HT1080 (cell line): ENCODE measurements around the gene DAPK3. TPM values are rescaled to one million over a fixed set of nuclear protein-coding genes. Genes with fewer than 3 reads are reported as not detected.
A peak's percentile ranks its signal among the peaks of the same experiment; 100 is the strongest.
"Not testable (repeated sequence)": the region's sequence is repeated elsewhere in the genome, so short reads cannot be mapped to it uniquely, and the experiment has no call there.

Experiments
- DNase-seq: peaks from one replicate; pipeline ENCODE4 v3.0.0-alpha.2; 2015; ENCODE audit warnings: low read depth
- total RNA-seq: library from RNA; depleted of rRNA; stranded (reverse); fragments of >200 nt; shearing (Covaris generic); gene quantifications from 2 replicates; pipeline ENCODE4 v1.2.3, GENCODE V29; 2014

Gene DAPK3
- total RNA-seq, 1 experiment from 2014 or later, result 54.7 TPM

- DNase-seq, result no peak
Observed at GRCh38 chr19:3980353-3981251, 9.7 kb upstream of the DAPK3 start.

GRCh38 chr19:3979674-3980352 lies 8.9 kb upstream of the DAPK3 start:
- DNase-seq, result no peak

GRCh38 chr19:3979289-3979673 lies 8.4 kb upstream of the DAPK3 start:
- no peak for DNase-seq

GRCh38 chr19:3978145-3978544 lies 7.2 kb upstream of the DAPK3 start:
- DNase-seq, result no peak

- DNase-seq, result no peak
Observed at GRCh38 chr19:3977242-3978143, 6.6 kb upstream of the DAPK3 start.

GRCh38 chr19:3976495-3977241 lies 5.8 kb upstream of the DAPK3 start:
- DNase-seq, result no peak

- no peak for DNase-seq
Observed at GRCh38 chr19:3975637-3976087, 4.8 kb upstream of the DAPK3 start.

GRCh38 chr19:3975144-3975543 lies 4.2 kb upstream of the DAPK3 start:
- DNase-seq, result no peak

GRCh38 chr19:3970313-3970807 lies 539 bp downstream of the DAPK3 start:
- no peak for DNase-seq

GRCh38 chr19:3969435-3970312 lies 1.2 kb downstream of the DAPK3 start:
- peak; percentile 87 for DNase-seq

GRCh38 chr19:3968556-3969434 lies 2.1 kb downstream of the DAPK3 start:
- DNase-seq, result peak; percentile 97

- not testable (repeated sequence) for DNase-seq
Observed at GRCh38 chr19:3967983-3968382, 2.9 kb downstream of the DAPK3 start.

- DNase-seq, result no peak
Observed at GRCh38 chr19:3966051-3967017, 4.6 kb downstream of the DAPK3 start.

GRCh38 chr19:3964256-3965194 lies 6.4 kb downstream of the DAPK3 start:
- no peak for DNase-seq

- no peak for DNase-seq
Observed at GRCh38 chr19:3963458-3964255, 7.2 kb downstream of the DAPK3 start.
